GM21447 (cell line): Measurements from ENCODE around the gene ZNF33B.
"Not testable (repeated sequence)": the region's sequence is repeated elsewhere in the genome, so short reads cannot be mapped to it uniquely, and the experiment has no call there.

ENCODE experiments used
- ATAC-seq: cut with Tn5 transposase; IDR thresholded peaks from one replicate; pipeline ENCODE4 v1.9.1; 2021; ENCODE audit not compliant: unreplicated experiment

Gene ZNF33B

DNA sequence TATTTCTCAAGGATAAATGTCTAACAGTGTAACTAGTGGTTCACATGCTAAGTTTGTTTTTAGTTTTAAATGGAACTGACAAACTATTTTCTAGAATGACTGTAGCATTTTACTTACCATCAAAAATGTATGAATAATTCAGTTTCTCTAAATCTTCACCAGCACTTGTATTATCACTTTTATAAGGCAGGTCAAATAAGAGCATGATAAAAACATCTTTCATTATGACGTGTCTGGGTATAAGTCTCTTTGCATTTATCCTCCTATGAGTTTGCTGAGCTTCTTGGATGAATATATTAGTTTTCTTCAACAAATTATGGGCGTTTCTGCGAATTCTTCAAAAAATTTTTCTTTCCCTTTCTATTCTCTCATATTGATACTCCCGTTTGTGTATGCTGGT, 19.9 kb downstream of the ZNF33B start:
- ATAC-seq = no peak

- ATAC-seq = no peak
Measured at GRCh38 chr10:42615419-42615818, 23.0 kb downstream of the ZNF33B start.

DNA sequence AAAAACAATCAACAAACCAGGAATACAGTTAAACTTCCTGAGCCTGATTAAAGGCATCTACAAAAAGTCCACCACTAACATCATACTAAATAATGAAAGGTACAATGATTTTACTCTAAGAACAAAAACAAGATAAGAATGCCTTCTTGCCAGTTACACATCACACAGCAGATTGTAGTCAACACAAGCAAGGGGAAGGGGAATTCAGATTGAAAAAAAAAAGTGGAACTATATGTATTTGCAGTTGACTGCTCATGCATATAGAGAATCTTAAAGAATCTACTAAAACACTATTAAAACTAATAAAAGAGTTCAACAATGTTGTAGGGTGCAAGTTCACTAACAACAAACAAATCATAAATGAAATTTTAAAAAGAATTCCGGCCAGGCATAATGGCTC, 28.5 kb downstream of the ZNF33B start:
- ATAC-seq = no peak

DNA sequence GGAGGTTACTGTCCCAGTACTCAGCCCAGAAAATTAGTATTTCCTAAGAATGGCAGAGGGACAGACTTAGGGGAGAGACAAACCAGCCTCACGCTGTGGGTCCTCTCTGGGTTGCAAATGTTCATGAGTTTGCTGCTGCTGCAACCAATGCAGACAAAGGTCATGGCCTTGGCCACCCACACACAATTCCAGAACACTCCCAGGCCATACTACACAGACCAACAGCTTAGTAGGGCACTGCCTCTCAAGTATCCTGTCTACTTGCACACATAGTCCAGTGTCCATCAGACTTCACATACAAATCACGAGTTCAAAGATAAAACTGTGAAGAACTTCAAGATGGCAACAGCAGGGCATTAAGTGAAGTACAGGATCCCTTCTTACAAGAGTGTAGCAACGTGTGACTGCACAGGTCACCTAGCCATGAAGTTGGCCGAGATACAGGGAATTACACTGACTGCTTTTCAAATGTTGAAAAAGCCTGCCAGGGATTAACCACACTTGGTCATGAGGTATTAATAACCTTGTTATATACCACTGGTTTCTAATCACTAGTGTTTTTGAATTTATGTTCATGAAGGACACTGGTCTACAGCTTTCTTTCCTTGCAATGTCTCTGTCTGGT, 40.0 kb downstream of the ZNF33B start:
- no peak for ATAC-seq

DNA sequence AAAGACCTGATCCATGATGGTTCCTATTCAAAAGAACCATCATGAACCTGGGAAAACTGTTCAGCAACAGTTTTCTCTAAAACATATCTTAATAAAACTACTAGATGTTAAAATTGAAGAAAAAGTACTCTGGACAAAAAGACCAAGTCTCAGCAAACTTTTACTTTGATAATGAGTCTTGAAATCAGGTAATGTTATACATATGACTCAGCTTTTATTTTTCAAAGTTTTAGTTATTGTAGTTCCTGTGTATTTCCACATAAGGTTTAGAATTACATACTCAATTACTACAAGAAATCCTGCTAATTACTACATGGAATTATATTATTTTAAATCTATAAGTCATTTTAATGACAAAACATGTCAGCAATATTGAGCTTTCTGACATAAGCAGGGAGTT, 42.2 kb downstream of the ZNF33B start:
- ATAC-seq = no peak

DNA sequence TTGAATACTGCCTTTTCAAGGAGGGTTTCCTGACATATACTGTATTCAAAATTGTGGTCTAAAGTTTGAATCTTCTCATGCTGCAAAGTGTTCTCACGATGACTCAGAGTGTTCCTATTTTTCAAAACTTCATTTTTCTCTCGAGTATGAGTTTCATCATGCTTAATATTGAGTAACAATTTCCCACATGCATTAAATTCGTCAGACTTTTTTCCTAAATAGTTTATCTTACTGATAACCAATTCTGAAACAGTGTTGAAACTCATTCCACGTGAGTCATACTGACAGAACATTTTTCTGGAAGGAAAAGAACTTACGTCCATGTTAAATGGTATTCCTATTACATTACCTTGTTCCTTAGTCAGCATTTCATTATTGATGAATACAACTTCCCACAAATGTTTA, 44.1 kb downstream of the ZNF33B start:
- no peak for ATAC-seq

DNA sequence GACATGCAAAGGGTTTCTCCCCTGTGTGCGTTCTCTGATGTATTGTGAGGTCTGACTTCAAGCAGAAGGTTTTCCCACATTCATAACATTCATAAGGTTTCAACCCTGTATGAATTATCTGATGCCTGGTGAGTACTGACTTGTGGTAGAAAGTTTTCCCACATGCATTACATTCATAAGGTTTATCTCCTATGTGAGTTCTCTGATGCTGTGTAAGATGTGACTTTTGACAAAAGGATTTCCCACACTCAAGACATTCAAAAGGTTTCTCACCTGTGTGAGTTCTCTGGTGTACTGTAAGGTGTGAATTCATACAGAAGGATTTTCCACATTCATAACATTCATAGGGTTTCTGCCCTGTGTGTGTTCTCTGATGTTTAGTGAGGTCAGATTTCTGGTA, 45.1 kb downstream of the ZNF33B start:
- no peak for ATAC-seq

DNA sequence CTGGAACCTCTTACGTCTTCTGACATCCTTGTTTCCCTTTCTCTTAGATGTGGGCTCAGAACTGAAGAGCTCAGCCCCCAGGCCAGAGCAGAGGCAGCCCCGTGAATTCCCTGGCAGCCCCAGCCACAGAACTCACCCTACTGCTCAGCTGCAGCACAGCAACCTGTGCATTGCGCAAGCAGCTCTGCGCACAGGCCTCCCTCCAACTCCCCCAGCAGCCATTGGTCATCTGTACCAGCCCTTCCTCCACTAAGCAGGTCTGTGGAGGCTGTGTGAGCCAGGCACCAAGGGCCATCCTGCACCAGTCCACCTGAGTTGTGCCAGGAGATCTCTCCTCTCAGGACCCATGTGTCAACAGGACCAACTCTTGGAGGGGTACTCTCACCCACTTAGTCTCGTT, 54.5 kb downstream of the ZNF33B start:
- no peak for ATAC-seq

DNA sequence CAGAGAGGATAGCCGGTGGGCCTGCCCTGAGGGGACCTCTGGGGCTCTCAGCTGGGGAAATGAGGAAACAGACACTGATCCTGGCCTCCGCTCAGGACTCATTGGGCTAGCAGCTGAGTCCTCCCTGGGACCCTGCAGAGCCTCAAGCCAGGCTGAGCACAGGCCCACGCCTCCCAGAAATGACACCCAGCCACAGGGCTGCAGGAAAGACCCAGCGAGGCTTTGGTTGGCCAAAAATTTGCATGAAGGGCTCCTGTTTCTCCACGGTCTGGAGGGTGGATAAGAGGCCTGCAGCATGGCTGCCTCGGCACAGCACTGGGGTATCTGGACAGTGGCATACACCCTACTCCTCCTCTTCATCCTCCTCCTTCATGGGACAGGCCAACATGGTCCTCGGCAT, 60.4 kb downstream of the ZNF33B start:
- ATAC-seq = no peak

GRCh38 chr10:42576338-42576737, 62.0 kb downstream of the ZNF33B start:
- no peak for ATAC-seq

GRCh38 chr10:42574336-42574735, 64.0 kb downstream of the ZNF33B start:
- ATAC-seq = no peak

- ATAC-seq = no peak
Measured at GRCh38 chr10:42556931-42557330, 81.4 kb downstream of the ZNF33B start.

GRCh38 chr10:42553576-42553975, 84.8 kb downstream of the ZNF33B start:
- not testable (repeated sequence) for ATAC-seq

DNA sequence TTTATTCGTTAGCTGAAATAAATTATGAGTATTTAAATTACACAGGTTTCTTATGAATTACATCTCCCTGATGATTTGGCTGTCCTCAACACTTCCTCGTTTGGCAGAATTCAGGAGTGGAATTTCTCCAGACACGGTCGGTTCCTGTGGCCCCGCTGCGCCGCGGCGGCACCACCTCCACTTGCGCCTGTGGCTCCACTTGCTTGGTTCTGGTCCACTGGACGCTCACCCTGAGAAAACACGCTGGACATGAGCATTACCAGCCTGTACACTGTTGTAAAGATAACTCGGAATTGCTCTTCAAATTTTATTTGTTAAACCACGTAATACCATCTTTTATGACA, 85.3 kb downstream of the ZNF33B start:
- peak; percentile 26 for ATAC-seq

- peak; percentile 95 for ATAC-seq
Measured at GRCh38 chr10:42552188-42553063, 85.9 kb downstream of the ZNF33B start.

GRCh38 chr10:42551582-42552187, 86.7 kb downstream of the ZNF33B start:
- no peak for ATAC-seq

DNA sequence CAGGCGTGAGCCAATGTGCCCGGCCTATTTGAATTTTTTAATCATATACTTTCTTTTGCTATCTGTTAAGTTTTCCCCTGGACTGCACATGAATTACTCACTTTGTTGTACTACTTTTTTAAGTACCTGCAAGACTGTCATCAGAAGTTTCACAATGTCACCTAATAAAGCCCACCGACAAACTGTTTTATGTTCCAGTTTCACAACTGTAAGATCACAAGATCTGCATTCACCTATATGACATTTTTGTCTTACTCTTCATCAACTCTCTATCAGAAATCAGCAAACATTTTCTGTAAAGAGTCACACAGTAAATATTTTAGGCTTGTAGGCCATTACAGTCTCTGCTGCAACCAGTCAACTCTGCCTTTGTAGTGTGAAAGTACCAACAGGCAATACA, 88.5 kb downstream of the ZNF33B start:
- no peak for ATAC-seq

DNA sequence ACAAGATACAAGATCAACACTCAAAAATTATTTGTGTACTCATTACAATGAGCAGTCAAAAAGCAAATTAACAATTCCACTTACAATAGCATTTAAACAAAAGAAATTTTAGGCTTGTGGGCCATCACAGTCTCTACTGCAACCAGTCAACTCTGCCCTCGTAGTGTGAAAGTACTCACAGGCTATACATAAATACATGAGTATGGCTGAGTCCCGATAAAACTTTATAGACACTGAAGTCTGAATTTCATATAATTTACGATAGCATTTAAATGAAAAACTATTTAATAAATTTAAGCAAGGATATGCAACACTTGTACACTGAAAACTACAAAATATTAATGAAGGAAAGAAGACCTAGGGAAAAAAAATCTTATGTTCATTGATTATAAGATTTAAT, 90.1 kb downstream of the ZNF33B start:
- no peak for ATAC-seq

DNA sequence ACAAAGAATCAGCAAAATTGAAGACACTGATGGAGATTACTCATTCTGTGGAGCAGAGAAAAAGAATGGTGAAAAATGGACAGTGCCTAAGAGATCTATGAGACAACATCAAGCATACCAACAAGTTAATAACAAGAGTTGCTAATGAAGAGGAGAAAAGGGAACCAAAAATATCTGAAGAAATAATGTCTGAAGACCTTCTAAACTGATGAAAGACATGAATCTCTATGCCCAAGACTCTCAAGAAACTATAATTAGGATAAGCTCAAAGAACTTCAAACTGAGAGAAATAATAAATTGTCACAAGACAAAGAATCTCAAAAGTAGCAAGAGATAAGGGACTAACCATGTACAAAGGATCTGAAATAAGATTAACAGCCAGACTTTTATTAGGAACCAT, 93.4 kb downstream of the ZNF33B start:
- ATAC-seq = no peak

- ATAC-seq = no peak
Measured at GRCh38 chr10:42543840-42544372, 94.5 kb downstream of the ZNF33B start.
